HG02763 (cell line): ENCODE data around the gene TNS1.

ENCODE experiments used
- ATAC-seq: cut with Tn5 transposase; IDR thresholded peaks from one replicate; pipeline ENCODE4 v1.9.1; 2021; ENCODE audit warnings: mild to moderate bottlenecking, moderate library complexity; ENCODE audit not compliant: unreplicated experiment

The TNS1 gene

DNA sequence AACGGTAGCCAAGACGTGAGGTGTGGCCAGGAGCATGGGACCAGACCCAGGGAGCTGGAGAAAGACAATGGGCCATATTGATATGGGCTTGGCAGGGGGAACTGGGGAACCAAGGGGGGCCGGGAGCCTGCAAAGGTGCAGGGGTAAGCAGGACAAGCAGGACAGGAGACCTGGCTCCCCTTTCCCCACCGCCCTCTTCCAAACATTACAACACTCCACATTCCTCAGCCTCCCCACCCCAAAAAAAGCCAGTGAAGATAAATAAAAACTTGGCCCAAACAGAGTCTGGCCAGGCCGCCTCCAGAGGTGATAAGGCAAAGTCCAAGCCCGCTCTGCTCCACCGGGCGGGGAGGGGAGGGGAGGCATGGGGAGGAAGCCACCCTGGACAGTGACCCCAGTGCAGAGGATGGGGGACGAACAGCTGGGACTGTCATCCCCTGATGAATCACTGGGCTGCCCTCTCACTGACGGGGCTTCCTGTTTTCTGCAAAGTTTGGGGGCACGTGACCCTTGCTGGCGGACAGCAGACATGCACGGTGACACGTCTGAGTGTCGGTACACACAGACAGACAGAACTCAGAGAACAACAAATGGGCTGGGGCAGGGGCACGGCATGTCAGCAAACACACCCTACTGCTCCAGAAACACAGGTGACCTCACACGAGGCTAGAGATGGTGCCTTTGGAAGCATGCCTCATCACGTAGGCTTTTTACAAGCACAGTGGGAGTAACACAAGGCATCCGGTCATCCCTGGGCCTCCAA, 100.2 kb downstream of the TNS1 start:
- no peak for ATAC-seq

DNA sequence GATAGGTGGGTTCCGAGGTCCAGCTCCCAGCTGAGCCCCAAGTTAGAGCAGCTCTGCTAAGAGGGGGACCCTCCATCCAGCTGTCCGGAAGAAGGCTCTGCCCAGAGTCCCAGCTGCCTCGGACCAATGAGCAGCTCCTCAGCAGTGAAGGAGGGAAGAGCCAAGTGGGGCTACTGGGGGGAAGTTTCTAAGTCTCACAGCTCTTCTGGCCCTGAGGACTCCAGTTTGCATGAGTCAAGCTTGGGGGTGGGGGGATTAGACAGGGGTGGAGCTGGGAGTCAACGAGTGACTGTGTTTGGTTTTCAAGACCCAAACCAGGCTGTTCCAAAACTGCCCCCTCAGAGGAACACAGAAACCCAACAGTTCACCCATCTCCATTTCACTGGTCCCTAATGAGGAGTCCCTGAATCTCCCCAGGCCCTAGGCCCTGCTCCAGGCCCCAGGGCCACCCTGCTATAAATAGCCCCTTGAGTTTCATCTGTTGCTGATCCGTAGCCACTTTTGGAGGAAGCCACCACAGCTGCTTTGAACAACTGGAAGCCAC, 100.9 kb downstream of the TNS1 start:
- no peak for ATAC-seq

DNA sequence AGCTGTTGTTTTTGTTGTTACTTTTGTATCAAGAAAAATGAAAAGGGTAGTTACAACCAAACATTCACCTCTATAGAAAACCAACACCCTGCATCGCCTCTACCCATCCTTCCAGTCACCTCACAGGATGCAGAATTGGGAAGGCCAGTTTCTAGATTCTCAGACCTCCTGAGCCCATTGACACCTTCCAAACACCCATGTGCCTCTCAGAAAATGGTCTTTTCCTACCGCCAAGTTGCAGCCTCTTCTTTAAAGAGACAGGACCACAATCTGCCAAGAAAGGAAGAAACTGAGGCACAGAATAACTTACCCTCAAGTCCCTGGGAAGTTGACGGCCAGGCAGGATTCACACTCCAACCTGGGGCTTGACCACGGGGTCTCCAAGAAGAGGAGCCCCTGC, 101.4 kb downstream of the TNS1 start:
- ATAC-seq, result no peak

DNA sequence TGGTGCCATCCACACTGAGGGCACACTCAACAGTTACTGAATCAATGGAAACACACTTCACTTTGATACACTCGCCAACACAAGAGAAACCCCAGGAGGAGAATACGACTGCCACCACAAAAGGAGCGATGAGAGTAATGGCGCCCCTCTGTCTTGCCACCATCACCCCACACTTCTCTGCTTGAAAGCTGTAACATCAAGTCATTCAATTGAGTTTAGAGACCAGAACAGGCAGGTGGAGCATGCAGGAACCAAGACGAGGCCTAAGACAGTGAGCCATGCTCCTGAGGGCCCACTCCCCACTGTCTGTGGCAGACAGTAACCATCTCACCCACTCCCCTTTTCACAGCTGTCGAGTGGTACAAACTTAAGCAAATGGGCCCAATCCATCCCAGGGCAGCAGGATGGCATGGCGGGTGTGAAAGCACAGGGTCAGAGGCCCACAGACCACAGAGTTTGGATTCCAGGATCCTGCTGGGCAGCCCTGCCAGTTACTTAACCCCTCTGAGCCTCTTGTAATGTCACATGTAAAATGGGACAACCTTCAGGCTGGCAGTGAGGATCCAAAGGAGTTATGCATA, 101.9 kb downstream of the TNS1 start:
- no peak for ATAC-seq

DNA sequence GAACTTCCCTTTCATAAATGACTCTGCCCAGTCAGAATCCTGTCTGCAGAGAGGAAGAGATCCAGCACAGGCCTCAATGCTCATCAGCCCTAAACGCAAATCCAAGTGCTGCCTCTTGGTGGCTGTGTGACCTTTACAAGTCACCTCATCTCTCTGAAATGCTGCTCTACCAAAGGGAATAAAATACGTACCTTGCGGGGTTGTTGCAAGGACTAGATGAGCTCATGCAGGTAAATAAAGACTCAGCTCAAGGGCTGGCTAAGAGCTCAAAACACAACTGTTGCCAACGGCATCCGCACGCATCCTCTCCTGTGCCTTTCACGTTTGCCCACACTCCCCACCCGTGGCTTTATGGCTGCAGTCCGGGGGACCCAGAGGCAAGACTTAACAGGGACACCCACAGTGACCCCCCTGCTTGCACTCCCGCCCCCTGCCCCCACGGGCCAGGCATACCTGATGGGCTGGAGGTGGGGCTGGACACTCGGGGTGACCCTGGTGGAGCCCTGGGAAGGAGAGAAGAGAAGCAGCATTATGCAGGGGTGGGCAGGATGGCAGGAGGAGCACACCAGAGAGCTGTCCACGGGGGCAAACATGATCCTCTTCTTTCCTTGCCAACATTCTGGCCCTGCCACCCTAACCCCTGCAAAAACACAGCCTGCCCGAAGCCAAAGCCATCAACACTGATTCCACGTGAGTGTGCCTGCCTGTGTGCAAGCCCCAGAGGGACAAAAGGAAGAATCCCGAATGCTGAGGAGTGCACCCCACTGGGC, 102.6 kb downstream of the TNS1 start:
- no peak for ATAC-seq

DNA sequence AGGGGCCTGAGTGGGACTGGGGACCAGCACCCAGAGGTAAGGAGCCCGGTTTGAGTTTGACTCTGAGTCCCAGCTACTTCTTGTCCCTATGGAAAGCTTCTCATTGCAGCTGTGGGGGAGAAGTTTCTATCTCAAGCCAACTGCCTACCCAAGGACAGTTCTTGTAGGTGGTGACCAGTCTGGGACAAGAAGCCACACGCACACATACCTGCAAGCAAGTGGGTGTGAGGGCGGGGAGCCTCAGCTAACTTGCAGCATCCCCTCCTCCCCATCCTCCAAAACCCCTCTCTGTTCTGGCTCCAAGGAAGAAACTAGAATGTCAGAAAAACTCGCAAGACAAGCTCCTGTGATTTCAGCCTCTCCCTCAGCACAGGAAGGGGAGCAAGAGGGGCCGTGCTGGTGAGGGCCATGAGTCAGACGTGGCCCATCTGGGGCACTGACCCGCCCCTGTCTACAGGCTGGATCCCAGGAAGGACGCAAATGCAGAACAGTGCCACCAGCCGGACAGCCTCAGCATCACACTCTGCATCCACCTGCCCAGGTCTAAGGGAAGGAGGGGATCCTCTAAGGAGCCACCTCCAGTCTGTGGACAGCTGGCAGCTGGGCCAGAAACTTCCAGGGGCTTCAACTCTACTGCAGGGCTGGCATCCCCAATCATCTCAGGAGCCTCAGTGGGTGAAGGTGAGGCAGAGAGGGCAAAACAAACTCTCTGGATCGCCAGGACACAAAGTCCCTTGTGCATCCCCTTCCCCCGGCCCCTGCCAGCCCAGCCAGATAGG, 103.4 kb downstream of the TNS1 start:
- ATAC-seq, result no peak

DNA sequence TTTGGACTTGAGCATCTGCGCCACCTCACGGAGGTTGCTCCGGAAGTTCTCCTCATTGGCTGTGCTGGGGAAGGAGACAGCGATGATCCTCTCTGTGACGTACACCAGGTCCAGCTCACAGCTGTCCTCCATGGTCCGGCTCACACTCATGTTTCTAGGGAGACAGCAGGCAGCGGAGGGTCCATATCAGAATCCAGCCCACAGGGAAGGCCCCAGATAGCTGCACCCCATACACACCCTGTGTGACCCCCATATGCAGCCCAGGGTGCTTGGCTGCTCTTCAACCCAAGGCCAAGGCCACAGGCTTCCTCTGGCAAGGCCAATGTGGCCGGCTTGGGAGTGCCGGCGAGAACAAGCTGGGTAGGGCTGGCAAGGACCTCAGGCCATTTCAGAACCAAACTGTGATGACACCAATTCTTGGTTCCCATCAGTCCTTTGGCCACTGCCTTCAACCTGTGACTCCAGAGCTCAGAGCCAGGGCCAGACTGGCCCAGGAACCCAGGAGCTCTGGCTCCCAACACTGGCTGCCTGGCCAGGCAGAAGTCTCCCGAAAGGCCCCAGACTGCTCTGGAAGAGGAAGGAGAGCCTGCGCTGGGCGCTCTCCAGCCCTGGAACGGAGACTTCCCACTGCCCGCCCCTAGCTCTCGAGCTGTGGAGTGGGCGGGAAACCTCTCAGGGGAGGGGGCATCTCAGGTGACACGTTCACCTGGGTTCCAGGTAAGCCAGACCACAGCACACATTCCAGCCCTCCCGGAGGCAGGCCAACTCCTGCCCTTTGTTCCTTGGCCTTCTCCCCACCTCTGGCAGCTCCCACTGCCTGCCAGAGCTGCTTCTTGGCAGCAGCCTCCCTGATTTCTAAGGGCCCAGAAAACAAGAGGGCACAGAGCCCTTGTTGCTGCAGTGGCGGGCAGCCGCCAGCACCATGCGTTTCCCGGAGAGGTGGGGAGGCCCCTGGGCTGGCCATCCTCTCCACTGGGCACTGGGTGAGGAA, 104.7 kb downstream of the TNS1 start:
- no peak for ATAC-seq

DNA sequence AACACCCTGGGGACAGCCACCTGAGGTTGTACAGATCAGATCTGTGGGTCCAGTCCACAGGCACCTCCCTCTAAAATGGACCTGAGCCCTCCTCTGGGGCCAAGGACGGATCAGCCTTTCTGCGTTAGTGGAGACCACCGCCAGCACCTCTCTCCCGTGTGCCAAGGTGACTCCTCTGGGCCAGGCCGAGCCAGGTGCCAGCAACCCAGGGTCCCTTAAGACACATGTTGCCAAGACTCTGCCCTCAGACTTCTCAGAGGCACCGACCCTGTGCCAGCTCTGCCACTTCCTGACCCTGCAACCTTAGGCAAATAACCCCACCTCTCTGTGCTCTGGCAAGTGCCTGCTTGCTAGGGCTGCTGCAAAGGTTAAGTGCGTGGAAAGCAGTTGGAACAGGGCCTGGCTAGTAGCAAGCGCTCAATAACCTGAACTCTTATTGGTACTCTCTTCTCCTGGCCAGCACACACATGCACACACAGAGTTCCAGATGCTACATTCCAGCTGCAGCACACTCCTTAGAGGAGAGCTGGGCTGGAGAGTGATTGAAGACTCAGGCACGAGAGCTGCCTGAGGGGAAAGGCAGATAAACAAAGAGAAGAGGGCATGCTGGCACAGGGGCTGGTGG, 105.6 kb downstream of the TNS1 start:
- ATAC-seq, result no peak

DNA sequence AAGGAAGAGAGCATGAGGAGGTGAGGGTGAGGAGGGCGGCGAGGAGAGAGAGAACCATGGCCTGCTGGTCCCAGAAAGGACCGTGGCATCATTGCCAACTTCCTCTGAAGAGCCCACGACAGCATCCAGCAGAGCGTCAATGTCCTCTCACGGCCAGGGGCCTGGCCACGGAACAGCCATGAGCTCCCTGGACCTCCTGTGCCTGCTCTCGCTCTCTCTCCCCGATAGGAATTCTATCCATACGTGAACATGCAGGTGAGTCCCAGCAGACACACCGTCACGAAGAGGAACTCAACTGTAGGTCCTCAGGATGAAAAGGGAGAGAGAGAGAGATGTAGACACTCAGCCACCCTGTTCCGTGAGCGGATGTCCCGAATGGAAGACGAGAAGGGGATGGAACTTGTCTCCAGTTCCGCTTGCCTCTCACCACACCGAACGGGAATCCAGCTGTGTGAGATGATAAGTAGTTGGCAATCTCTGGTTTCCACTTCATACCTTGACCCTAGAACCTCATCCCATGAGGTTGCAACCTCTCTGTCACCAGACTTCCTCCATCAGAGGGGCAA, 107.6 kb downstream of the TNS1 start:
- no peak for ATAC-seq

DNA sequence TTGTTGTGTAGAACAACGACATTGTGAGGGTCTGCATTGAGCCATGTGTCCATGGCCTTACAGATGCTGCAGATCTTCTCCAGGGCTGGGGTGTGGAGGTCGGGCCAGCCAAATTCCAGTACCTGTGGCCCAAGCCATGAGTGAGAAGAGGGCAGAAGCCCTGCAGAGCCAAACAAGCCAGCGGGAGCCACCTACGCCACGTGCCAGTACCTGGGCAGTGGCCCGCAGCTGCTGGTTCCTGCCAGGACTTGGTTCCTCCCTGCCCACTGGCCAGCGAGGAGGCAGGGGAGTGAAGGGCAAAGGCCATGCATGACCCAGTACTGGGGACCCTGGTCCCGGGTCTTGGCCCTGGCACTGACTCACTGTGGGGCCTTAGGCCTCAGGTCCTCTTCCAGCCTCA, 109.4 kb downstream of the TNS1 start:
- ATAC-seq, result no peak

DNA sequence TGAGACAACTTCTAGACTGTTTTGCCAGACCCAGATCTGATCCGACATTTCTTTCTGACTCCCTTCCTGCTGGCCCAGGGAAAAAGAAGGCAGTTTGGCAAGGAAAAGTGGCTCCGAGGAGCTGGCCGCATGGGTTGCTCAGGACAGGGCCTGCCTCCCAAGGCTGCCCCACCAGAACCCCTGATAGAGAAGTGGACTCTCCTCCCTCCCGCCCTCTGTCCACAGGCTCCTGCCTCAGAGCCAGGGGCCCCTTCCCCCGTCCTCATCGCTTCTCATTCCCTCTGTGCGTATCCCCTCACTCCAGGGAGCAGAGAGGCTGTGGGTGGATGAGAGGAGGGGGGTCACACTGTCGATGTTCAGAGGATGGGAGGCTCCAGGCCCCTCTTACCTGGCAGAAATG, 110.2 kb downstream of the TNS1 start:
- no peak for ATAC-seq

DNA sequence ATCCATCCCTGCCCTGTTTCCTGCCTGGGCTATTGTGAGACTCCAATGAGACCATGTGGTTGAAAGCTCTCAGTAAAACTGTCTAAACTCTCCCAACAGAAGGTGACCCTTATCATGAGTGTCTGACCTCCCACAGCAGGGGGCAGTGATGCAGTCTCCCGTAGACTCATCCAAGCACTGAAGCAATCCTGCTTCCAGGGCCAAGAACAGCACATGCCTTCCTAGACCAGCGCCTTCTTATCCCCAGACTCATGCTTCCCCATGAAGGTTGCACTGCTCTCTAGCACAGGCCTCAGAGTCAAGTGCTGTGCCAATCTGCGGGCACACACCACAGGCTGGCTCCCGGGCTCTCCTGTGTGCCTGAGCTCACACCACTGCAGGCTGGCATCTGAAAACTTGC, 112.3 kb downstream of the TNS1 start:
- ATAC-seq, result no peak

DNA sequence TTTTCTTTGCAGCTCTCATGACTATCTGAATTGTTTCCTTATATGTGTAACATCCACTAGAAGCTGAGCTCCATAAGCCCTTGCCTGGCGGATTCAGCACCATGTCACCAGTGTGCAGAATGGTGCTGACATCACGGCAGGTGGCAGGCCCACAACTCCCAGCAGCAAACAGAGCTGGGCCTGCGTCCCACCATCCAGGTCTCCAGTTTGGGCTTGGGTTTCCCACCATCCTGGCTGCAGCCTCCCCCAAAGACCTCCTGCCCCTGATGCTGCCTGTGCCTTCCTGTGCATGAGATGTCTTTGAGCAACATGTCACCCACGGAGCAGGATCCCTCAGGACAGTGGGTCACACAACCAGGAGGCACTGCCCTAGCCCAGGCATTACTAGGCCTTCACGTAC, 113.1 kb downstream of the TNS1 start:
- no peak for ATAC-seq

DNA sequence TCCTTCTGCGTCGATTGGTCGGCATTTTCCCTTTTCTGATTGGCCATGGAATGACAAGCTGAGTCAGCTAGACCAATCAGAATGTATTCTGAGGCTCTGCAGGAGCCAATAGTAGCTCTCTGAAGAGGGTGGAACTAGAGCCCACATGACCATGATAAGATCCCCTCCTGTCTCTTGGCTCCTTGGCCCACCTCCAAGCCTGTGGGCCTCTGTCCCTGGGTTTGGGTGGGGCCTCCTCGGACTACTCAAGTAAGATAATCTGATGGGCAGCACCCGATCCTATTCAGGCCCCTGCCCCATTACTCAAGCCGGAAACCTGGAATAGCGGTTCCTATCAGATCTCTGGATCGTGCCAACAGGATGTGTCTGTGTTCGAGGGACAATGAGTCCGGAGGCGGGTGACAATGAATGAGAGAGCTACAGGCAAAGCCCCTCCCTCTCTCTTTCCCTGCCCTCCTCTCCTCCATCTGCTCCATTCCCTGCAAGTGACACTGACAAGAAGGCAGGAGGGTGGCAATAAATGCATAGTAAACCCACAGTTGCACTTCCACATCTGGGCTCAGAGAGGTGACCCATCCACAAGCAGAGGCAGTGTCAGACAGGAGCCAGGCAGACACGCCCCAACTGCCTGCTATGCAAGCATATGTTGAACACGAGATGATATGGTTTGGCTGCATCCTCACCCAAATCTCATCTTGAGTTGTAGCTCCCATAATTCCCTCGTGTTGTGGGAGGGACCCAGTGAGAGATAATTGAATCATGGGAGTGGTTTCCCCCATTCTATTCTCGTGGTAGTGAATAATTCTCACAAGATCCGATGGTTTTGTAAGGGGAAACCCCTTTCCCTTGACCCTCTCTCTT, 114.7 kb downstream of the TNS1 start:
- no peak for ATAC-seq

DNA sequence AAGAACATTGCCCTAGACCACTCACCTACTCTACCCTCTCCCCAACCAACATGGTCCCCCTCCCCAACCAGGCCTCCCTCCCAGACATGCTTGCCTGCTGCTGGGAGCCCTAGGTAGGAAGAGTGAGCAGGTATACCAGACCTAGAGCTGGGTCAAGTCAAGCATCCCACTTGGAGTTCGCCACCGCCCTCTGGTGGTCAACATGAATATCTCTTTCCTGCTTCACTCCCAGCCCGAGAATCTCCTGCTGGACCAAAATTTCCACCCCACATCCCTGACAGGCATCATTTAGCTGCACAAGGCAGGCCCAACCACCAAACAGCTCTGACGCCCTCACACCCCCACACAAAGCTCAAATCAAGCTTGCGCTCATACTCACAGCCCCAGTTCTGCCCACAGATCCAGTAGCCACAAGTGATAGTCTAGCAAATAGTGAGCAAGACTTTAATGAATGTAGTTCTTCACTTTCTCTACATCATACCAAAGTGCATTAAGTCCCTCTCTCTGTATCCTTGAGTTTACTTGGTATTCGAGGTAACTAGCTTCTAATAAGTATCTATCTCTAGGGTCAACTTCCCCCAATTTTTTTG, 116.0 kb downstream of the TNS1 start:
- no peak for ATAC-seq

DNA sequence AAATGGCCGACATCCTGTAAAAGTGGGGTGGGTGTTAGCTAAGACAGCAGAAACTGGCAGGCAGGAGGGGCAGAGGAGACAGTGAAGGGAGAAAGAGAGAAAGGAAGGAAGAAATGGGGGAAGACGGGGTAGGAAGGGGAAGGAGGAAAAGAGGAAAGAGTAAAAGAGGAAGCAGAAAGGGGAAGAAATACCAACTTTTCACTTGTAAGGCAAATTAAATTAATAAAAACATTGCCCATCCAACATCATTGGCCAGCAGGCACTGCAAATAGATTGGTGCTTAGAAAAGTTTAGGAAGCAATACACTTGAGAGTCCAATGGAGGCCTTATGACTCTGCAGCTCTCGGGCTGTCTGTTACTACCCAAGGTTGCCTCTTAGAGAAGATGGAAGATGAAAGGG, 116.7 kb downstream of the TNS1 start:
- no peak for ATAC-seq

DNA sequence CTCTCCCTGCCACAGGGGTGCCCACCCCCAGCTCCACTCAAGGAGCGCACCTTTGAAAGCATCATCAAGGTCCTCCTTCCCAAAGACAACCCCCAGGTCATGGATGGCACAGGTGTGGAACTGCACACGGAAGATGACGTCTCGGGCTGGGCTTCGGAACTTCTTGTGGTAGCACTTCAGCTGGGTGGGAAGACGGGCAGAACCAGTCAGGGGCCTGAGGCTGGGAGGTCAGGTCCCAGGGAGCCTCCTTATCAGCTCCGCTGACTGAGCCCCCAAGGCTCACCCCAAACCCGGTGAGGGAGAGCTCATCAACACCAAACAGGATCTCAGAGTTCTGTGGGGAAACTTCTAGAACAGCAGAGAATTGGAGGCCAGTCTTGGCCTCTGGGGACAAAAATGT, 117.8 kb downstream of the TNS1 start:
- ATAC-seq, result no peak

DNA sequence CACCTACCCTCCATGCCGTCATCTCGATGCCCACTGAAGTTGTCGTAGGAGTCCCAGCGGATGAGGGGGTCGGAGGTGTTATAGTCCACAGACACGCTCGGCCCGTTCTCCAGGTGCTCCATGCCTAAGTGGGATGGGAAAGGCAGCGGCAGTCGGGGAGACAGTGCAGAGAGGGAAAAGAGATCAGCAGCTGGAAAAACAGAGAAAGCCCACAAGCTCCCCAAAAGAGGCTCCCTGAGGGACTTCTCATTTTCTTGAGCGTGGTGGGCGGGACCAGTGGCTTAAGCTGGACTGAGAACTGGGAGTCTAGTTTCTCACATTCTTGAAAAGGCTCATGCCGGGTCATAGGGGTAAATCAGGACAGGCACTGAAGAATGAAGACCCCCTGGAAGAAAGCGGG, 121.9 kb downstream of the TNS1 start:
- no peak for ATAC-seq
